Activated B cell treated with CpG ODN at 0.5 μM for 24 hours (primary cell): ENCODE results near the gene LETM1. TPM values are rescaled to one million over a fixed set of nuclear protein-coding genes. Genes with fewer than 3 reads are reported as not detected.

Experiments
- ATAC-seq: fragments of 200-7000 bp; cut with Tn5 transposase; one replicate; pipeline ENCODE4 v1.10.0; 2021; ENCODE audit warnings: low read depth, mild to moderate bottlenecking, moderate library complexity
- CTCF ChIA-PET: fragments of 350-600 bp; sonication (Branson Sonifier 250); formaldehyde crosslinking; loops from one replicate; lab custom pipeline; 2021; ENCODE audit warnings: antibody characterized with exemption; lab: Charles Lee
- POLR2A ChIA-PET: fragments of 350-600 bp; sonication (Branson Sonifier 250); formaldehyde crosslinking; loops from one replicate; lab custom pipeline; 2021; ENCODE audit warnings: antibody characterized with exemption; lab: Charles Lee
- DNase-seq: peaks from one replicate; pipeline ENCODE4 v3.0.0; 2022
- H3K27ac Mint-ChIP-seq: one replicate; pipeline ENCODE4 v1.8.0; 2020; ENCODE audit warnings: mixed read lengths
- H3K27me3 Mint-ChIP-seq: one replicate; pipeline ENCODE4 v1.8.0; 2021; ENCODE audit warnings: mixed read lengths
- H3K36me3 Mint-ChIP-seq: one replicate; pipeline ENCODE4 v1.8.0; 2021; ENCODE audit warnings: low read depth, mixed read lengths
- H3K4me1 Mint-ChIP-seq: one replicate; pipeline ENCODE4 v1.8.0; 2021; ENCODE audit warnings: mixed read lengths
- H3K4me3 Mint-ChIP-seq: one replicate; pipeline ENCODE4 v1.8.0; 2020; ENCODE audit warnings: mild to moderate bottlenecking, mixed read lengths
- H3K9me3 Mint-ChIP-seq: one replicate; pipeline ENCODE4 v1.8.0; 2020; ENCODE audit warnings: mixed read lengths
- intact Hi-C: fragments of 100-400 bp; cut with micrococcal nuclease; formaldehyde crosslinking; loops from one replicate; pipeline ENCODE4 v1.15.1; 2024
- total RNA-seq: library from RNA; stranded (reverse); gene quantifications from 2 replicates; pipeline ENCODE4 v1.2.3, GENCODE V29; 2022
- TF ChIP-seq, protein P1 (sequence below): fragments of 200-600 bp; IDR thresholded peaks from one replicate; pipeline ENCODE4 v1.8.0; 2022; ENCODE audit warnings: antibody characterized with exemption, mild to moderate bottlenecking

The LETM1 gene
- 52.5 and 60.3 TPM in 2 replicates for total RNA-seq

DNA sequence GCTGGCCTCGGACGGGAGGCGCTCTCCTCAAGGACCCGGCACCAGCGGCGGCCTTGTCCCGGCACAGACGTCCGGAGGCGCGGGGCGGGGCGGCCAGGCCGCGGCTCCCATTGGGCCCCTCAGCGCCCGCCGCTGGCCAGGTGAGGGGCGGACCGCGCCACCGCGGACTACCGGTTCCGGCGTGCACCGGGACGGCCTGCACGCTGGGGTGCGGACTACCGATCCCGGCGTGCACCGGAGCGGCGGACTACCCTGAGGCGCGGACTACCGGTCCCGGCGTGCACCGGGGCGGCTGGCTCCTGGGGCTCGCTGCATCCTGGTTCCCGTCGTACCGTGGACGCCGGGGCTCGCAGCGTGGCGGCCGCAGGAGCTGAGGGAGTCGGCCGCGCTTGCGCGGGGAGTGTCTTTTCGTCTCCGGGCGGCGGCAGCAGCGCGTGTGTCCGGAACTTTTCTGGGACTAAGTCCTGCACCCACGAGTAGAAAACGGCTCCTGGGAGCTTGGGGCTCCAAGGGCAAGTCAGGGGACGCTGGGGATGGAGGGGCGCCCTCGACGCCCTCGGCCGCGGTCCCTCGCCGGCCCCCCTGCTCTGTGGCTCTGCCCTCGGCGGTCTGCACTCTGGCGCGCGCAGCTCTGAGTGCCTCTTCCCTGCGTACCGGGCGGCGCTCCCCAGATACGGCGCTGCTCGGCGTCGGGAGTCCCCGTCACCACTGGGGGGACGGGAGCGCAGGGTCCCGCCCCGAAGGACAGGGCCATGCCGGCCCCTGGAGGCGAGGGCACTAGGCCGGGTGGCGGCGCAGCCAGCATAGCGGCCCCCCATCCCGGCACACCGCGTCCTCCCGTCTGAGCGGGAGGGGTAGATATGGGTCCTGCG is at the start of gene LETM1:
TSS of gene LETM1 (minus strand) at position 86 of the 872 bp plus-strand sequence. CDS start 206 bp downstream, outside the sequence.
- Mint-ChIP-seq H3K27me3 (no peaks in the 10 kb centered on the region), H3K4me1 (peaks cover 23% of the 10 kb centered on the region), H3K9me3 (no peaks in the 10 kb centered on the region), H3K36me3 (peaks cover 9% of the 10 kb centered on the region), H3K4me3 (peak within 1 kb of the TSS; percentile 83), H3K27ac (peak within 1 kb of the TSS; percentile 75)
- ChIA-PET CTCF (interaction anchor here (2.2 kb wide), 1 partner anchor 14 kb away, joined by 6 read pairs; no protein-coding TSS in a partner anchor), POLR2A (interaction anchor here (0.8 to 4.2 kb wide), 7 partner anchors 9 to 144 kb away, joined by 3 to 35 read pairs (median 4); partner anchors contain the start of genes NSD2, SLBP, TACC3 and TMEM129)
- TF ChIP-seq, protein P1, sequence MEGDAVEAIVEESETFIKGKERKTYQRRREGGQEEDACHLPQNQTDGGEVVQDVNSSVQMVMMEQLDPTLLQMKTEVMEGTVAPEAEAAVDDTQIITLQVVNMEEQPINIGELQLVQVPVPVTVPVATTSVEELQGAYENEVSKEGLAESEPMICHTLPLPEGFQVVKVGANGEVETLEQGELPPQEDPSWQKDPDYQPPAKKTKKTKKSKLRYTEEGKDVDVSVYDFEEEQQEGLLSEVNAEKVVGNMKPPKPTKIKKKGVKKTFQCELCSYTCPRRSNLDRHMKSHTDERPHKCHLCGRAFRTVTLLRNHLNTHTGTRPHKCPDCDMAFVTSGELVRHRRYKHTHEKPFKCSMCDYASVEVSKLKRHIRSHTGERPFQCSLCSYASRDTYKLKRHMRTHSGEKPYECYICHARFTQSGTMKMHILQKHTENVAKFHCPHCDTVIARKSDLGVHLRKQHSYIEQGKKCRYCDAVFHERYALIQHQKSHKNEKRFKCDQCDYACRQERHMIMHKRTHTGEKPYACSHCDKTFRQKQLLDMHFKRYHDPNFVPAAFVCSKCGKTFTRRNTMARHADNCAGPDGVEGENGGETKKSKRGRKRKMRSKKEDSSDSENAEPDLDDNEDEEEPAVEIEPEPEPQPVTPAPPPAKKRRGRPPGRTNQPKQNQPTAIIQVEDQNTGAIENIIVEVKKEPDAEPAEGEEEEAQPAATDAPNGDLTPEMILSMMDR, result no peak
- ATAC-seq, result peak; percentile 95
- peak; percentile 90 for DNase-seq
- intact Hi-C loops, result loop anchor here (1.0 to 5.0 kb wide), 7 partner anchors 14 to 510 kb away; partner anchors contain the start of genes NELFA, SLBP and UVSSA

DNA sequence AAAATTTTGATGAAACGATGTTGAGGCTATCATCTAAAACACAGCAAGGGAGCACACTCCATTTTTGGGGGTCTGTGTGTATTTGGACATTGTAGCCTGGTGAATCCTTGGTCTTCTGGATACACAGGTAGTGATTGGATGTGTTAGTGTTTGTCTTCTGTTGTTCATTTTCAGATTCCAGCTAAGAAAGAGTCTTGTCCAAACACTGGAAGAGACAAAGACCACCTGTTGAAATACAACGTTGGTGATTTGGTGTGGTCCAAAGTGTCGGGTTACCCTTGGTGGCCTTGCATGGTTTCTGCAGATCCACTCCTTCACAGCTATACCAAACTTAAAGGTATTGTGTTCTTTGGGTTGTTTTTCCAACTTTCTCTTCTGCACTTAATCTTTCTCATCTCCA is 48.1 kb upstream of the LETM1 start:
- Mint-ChIP-seq H3K36me3 (peaks cover 58% of the 10 kb centered on the region), H3K27ac (no peak overlapping the region), H3K9me3 (no peaks in the 10 kb centered on the region), H3K27me3 (no peaks in the 10 kb centered on the region), H3K4me3 (no peak overlapping the region), H3K4me1 (peaks cover 2% of the 10 kb centered on the region)
- ATAC-seq (no peak), DNase-seq (no peak)
- intact Hi-C loops, result no loop called here
- TF ChIP-seq, protein P1, result no peak
- POLR2A ChIA-PET, result no interaction called here
- CTCF ChIA-PET, result no interaction called here

DNA sequence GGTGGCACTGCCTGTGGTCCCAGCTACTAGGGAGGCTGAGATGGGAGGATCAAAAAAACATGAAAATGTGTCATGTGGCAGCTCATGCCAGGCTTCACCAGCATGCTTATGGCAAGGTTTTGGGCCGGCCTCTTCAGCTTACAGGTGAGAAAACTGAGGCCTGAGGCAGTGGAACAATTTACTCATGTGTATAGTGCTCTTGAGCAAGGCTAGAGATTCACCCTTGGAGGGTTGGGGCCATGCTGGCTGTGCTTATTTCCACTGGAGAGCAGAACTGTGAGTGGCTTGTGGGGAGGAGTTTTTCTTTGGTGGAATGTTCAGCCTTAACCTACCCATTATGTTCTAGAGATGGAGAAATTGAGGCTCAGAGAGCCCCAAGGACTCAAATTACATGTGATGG is 47.1 kb upstream of the LETM1 start:
- H3K4me1 Mint-ChIP-seq, result peaks cover 6% of the 10 kb centered on the region
- intact Hi-C loops, result no loop called here
- POLR2A ChIA-PET, result no interaction called here

DNA sequence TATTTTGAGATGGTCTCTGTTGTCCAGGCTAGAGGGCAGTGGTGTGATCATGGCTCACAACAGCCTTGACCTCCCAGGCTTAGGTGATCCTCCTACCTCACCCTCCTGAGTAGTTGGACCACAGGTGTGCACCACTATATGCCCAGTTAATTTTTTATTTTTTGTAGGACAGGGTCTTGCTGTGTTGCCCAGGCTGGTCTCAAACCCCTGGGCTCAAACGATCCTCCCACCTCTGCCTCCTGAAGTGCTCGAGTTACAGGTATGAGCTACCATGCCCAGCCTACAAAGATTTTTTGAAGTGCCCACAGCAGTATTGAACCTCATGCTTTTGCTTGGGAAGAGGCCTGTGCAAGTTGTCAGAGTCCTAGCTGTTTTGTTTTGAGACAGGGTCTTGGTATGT is 46.3 kb upstream of the LETM1 start:
- H3K4me3 Mint-ChIP-seq, result no peak overlapping the region
- ChIA-PET CTCF (interaction anchor here (6.7 kb wide), 1 partner anchor 156 kb away, joined by 87 read pairs; no protein-coding TSS in a partner anchor), POLR2A (no interaction called here)
- H3K4me1 Mint-ChIP-seq, result peaks cover 6% of the 10 kb centered on the region
- no peaks in the 10 kb centered on the region for H3K27me3 Mint-ChIP-seq
- DNase-seq (no peak), ATAC-seq (no peak)
- intact Hi-C loops, result no loop called here
- TF ChIP-seq, protein P1, result no peak
- H3K27ac Mint-ChIP-seq, result no peak overlapping the region
- H3K36me3 Mint-ChIP-seq, result peaks cover 49% of the 10 kb centered on the region
- H3K9me3 Mint-ChIP-seq, result no peaks in the 10 kb centered on the region

More for the DNA sequence above, 47.1 kb upstream of the LETM1 start:
- DNase-seq, result no peak
- H3K9me3 Mint-ChIP-seq, result no peaks in the 10 kb centered on the region
- no peaks in the 10 kb centered on the region for H3K27me3 Mint-ChIP-seq
- no peak for ATAC-seq
- no peak overlapping the region for H3K4me3 Mint-ChIP-seq
- H3K36me3 Mint-ChIP-seq, result peaks cover 54% of the 10 kb centered on the region
- CTCF ChIA-PET, result interaction anchor here (6.7 kb wide), 1 partner anchor 157 kb away, joined by 87 read pairs; no protein-coding TSS in a partner anchor
- TF ChIP-seq, protein P1, result no peak
- no peak overlapping the region for H3K27ac Mint-ChIP-seq

DNA sequence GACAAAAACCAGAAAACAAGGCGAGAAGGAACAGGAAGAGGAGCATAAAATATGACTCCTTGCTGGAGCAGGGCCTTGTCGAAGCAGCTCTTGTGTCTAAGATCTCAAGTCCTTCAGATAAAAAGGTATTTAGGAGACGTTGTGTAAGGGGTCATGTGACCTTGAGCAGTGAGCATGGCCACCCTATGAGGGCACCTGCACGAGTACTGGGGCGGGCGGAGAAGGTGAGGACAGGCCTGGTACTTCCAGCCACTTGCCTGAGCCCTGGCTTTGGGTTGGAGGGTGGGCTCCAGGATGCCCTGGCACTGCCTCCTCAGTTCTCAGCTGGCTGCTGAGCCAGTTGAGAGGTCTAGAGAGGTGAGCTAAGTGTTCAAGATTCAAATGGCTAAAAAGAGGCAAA is 45.2 kb upstream of the LETM1 start:
- no peaks in the 10 kb centered on the region for H3K9me3 Mint-ChIP-seq
- TF ChIP-seq, protein P1, result no peak
- POLR2A ChIA-PET, result no interaction called here
- no peaks in the 10 kb centered on the region for H3K27me3 Mint-ChIP-seq
- H3K4me1 Mint-ChIP-seq, result peaks cover 6% of the 10 kb centered on the region
- H3K27ac Mint-ChIP-seq, result no peak overlapping the region
- DNase-seq (no peak), ATAC-seq (no peak)
- intact Hi-C loops, result no loop called here
- H3K4me3 Mint-ChIP-seq, result no peak overlapping the region
- CTCF ChIA-PET, result interaction anchor here (6.7 kb wide), 1 partner anchor 155 kb away, joined by 87 read pairs; no protein-coding TSS in a partner anchor
- H3K36me3 Mint-ChIP-seq, result peaks cover 45% of the 10 kb centered on the region
